ENCODE results near the gene ADGB.
"Not testable (repeated sequence)": the region's sequence is repeated elsewhere in the genome, so short reads cannot be mapped to it uniquely, and the experiment has no call there.

The ADGB gene

GRCh38 chr6:146598772-146599405 lies at the start of gene ADGB:
Gene ADGB, plus strand, starts transcription at chr6:146598972. Its CDS starts 69 bp downstream, at chr6:146599041.
- no peak for DNase-seq (ENCODE audit: low read depth in 3 of 3)

GRCh38 chr6:146550911-146551310 lies 47.9 kb upstream of the ADGB start:
- DNase-seq (ENCODE audit: low read depth in 3 of 3): no peak

GRCh38 chr6:146551545-146551944 lies 47.2 kb upstream of the ADGB start:
- no peak for DNase-seq (ENCODE audit: low read depth in 3 of 3)

GRCh38 chr6:146553377-146554135 lies 45.2 kb upstream of the ADGB start:
- DNase-seq (ENCODE audit: low read depth in 3 of 3): no peak

GRCh38 chr6:146560607-146561006 lies 38.2 kb upstream of the ADGB start:
- no peak for DNase-seq (ENCODE audit: low read depth in 3 of 3)

- DNase-seq (ENCODE audit: low read depth in 3 of 3): not testable (repeated sequence)
Observed at GRCh38 chr6:146566661-146567060, 32.1 kb upstream of the ADGB start.

GRCh38 chr6:146568619-146569018 lies 30.2 kb upstream of the ADGB start:
- not testable (repeated sequence) for DNase-seq (ENCODE audit: low read depth in 3 of 3)

- DNase-seq (ENCODE audit: low read depth in 3 of 3): no peak
Observed at GRCh38 chr6:146574211-146574610, 24.6 kb upstream of the ADGB start.

- DNase-seq (ENCODE audit: low read depth in 3 of 3): no peak
Observed at GRCh38 chr6:146578054-146578453, 20.7 kb upstream of the ADGB start.

- DNase-seq (ENCODE audit: low read depth in 3 of 3): no peak
Observed at GRCh38 chr6:146581968-146582367, 16.8 kb upstream of the ADGB start.

- no peak for DNase-seq (ENCODE audit: low read depth in 3 of 3)
Observed at GRCh38 chr6:146582857-146583256, 15.9 kb upstream of the ADGB start.

GRCh38 chr6:146583966-146584365 lies 14.8 kb upstream of the ADGB start:
- DNase-seq (ENCODE audit: low read depth in 3 of 3): no peak

- DNase-seq (ENCODE audit: low read depth in 3 of 3): no peak
Observed at GRCh38 chr6:146587459-146587858, 11.3 kb upstream of the ADGB start.

- DNase-seq (ENCODE audit: low read depth in 3 of 3): no peak
Observed at GRCh38 chr6:146590492-146590891, 8.3 kb upstream of the ADGB start.

- no peak for DNase-seq (ENCODE audit: low read depth in 3 of 3)
Observed at GRCh38 chr6:146592451-146592850, 6.3 kb upstream of the ADGB start.

- DNase-seq (ENCODE audit: low read depth in 3 of 3): no peak
Observed at GRCh38 chr6:146593986-146594385, 4.8 kb upstream of the ADGB start.

- DNase-seq (ENCODE audit: low read depth in 3 of 3): no peak
Observed at GRCh38 chr6:146594495-146594894, 4.3 kb upstream of the ADGB start.

- DNase-seq (ENCODE audit: low read depth in 3 of 3): no peak
Observed at GRCh38 chr6:146595972-146596731, 2.6 kb upstream of the ADGB start.

- DNase-seq (ENCODE audit: low read depth in 3 of 3): no peak
Observed at GRCh38 chr6:146601352-146601751, 2.6 kb downstream of the ADGB start.

GRCh38 chr6:146602526-146602925 lies 3.8 kb downstream of the ADGB start:
- DNase-seq (ENCODE audit: low read depth in 3 of 3): no peak

GRCh38 chr6:146613947-146614346 lies 15.2 kb downstream of the ADGB start:
- no peak for DNase-seq (ENCODE audit: low read depth in 3 of 3)

GRCh38 chr6:146620655-146621054 lies 21.9 kb downstream of the ADGB start:
- DNase-seq (ENCODE audit: low read depth in 3 of 3): no peak

- DNase-seq (ENCODE audit: low read depth in 3 of 3): no peak
Observed at GRCh38 chr6:146628350-146628749, 29.6 kb downstream of the ADGB start.

Data from stimulated activated CD4-positive, alpha-beta T cell treated with anti-CD3 and anti-CD28 coated beads, TNF-alpha, amount 100 ng/mL, for 4 hours (primary cell).